Loucy (cell line): Measurements from ENCODE around the gene TOB2.

Experiments
- CTCF ChIP-seq: fragments of 200-600 bp; sonication (generic); conservative IDR thresholded peaks from 2 replicates; pipeline ENCODE4 v1.5.1; 2014; ENCODE audit warnings: mild to moderate bottlenecking, antibody characterized with exemption, low read length
- EZH2phosphoT487 ChIP-seq: fragments of 200-600 bp; IDR thresholded peaks from 2 replicates; pipeline ENCODE4 v1.6.1; 2018; ENCODE audit warnings: antibody characterized with exemption, mild to moderate bottlenecking, moderate library complexity, borderline replicate concordance

DNA sequence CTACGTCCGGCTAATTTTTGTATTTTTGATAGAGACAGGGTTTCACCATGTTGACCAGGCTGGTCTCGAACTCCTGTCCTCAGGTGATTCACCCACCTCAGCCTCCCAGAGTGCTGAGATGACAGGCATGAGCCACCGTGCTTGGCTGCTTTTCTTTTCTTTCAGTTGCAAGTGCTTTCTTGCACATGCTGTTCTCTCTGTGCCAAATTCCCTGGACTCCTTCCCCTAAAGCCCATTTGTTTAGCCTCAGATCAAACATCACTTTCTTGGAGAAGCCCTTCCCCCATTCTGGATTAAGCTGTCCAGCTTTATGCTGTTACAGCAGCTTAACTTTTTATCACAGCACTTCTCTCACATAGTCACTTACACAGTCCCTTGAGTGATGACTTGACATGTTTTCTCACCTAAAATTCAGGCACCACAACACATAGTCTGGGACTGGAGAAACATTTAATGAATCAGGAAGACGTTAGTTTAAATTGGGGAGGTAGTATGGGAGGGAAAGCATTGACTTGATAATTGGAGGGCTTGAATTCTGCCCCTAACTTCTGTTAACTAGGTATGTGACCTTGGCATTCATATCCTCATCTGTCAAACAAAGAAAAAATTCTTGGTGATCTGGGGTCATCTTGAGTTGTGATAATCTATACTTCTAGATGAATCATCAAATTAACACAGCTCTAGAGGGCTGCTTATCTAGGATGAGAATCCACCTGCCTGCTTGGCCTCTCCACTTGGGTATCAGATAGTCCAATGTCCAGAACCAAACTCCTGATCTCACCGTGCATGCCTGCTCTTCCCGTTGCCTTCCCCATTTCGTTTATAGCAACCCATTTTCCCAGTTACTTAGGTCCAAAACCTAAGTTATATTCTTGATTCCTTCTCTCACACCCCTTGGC lies 40.7 kb upstream of the TOB2 start:
- no peak for TF ChIP-seq CTCF
- no peak for TF ChIP-seq EZH2phosphoT487
